Esophagus muscularis mucosa (tissue), 4 donors: Measurements from ENCODE around the gene NCKAP5.
"Not testable (repeated sequence)": the region's sequence is repeated elsewhere in the genome, so short reads cannot be mapped to it uniquely, and the experiment has no call there.

Experiments
- EP300 ChIP-seq: sonication (generic); formaldehyde crosslinking; IDR thresholded peaks from one replicate; pipeline ENCODE4 v1.6.1; 2017; ENCODE audit warnings: antibody characterized with exemption
- POLR2A ChIP-seq: fragments of 450-650 bp; IDR thresholded peaks from one replicate; pipeline ENCODE4 v1.6.1; 2017; ENCODE audit warnings: antibody characterized with exemption, moderate library complexity, mild to moderate bottlenecking, low read depth
- POLR2AphosphoS5 ChIP-seq, 2 donors: sonication (generic); formaldehyde crosslinking; IDR thresholded peaks; one replicate each; pipeline ENCODE4 v1.6.1; 2017; ENCODE audit warnings: antibody characterized with exemption in 2 of 2
- TF ChIP-seq, protein P1 (sequence below), 3 experiments: fragments of 200-600 bp in 2 of 3; fragments of 450-650 bp in 1 of 3; sonication (generic) in 2 of 3; IDR thresholded peaks; one replicate each; pipeline ENCODE4 v1.5.1; 2017 to 2019; ENCODE audit warnings: antibody characterized with exemption in 3 of 3, mild to moderate bottlenecking in 2 of 3, moderate library complexity in 1 of 3

DNA sequence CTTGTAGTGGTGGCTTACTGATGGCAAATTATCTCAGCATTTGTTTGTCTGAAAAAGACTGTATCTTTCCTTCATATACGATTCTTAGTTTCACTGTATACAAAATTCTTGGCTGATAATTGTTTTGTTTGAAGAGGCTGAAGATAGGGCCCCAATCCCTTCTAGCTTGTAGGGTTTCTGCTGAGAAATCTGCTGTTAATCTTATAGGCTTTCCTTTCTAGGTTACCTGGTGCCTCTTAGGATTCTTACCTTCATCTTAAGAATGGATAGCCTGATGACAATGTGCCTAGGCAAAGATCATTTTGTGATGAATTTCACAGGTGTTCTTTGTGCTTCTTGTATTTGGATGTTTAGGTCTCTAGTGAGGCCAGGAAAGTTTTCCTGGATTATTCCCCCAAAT lies 758.3 kb downstream of the NCKAP5 start:
- TF ChIP-seq, protein P1, sequence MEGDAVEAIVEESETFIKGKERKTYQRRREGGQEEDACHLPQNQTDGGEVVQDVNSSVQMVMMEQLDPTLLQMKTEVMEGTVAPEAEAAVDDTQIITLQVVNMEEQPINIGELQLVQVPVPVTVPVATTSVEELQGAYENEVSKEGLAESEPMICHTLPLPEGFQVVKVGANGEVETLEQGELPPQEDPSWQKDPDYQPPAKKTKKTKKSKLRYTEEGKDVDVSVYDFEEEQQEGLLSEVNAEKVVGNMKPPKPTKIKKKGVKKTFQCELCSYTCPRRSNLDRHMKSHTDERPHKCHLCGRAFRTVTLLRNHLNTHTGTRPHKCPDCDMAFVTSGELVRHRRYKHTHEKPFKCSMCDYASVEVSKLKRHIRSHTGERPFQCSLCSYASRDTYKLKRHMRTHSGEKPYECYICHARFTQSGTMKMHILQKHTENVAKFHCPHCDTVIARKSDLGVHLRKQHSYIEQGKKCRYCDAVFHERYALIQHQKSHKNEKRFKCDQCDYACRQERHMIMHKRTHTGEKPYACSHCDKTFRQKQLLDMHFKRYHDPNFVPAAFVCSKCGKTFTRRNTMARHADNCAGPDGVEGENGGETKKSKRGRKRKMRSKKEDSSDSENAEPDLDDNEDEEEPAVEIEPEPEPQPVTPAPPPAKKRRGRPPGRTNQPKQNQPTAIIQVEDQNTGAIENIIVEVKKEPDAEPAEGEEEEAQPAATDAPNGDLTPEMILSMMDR (IDR thresholded peaks at IDR 0.05), result not testable (repeated sequence)
- not testable (repeated sequence) for TF ChIP-seq POLR2AphosphoS5 (IDR thresholded peaks at IDR 0.05); POLR2A; EP300
